GM18868 (cell line): ENCODE results near the gene NYAP1.
"Not testable (repeated sequence)": the region's sequence is repeated elsewhere in the genome, so short reads cannot be mapped to it uniquely, and the experiment has no call there.

Source experiments
- ATAC-seq: cut with Tn5 transposase; IDR thresholded peaks from one replicate; pipeline ENCODE4 v1.9.1; 2021; ENCODE audit warnings: mild to moderate bottlenecking, moderate library complexity; ENCODE audit not compliant: unreplicated experiment

Gene NYAP1

GRCh38 chr7:100481466-100481865, 2.3 kb upstream of the NYAP1 start:
- no peak for ATAC-seq

- ATAC-seq: no peak
Measured at GRCh38 chr7:100482728-100483089, 1.0 kb upstream of the NYAP1 start.

GRCh38 chr7:100483090-100483721, 521 bp upstream of the NYAP1 start:
- ATAC-seq: peak; percentile 61

GRCh38 chr7:100484673-100485045, 932 bp downstream of the NYAP1 start:
- ATAC-seq: no peak

- no peak for ATAC-seq
Measured at GRCh38 chr7:100485471-100485876, 1.7 kb downstream of the NYAP1 start.

GRCh38 chr7:100486111-100486636, 2.4 kb downstream of the NYAP1 start:
- ATAC-seq: no peak

GRCh38 chr7:100486753-100487446, 3.2 kb downstream of the NYAP1 start:
- ATAC-seq: no peak

GRCh38 chr7:100488333-100489095, 4.8 kb downstream of the NYAP1 start:
- no peak for ATAC-seq

- no peak for ATAC-seq
Measured at GRCh38 chr7:100489121-100489520, 5.4 kb downstream of the NYAP1 start.

- ATAC-seq: peak; percentile 50
Measured at GRCh38 chr7:100489824-100490223, 6.1 kb downstream of the NYAP1 start.

- ATAC-seq: no peak
Measured at GRCh38 chr7:100490483-100491191, 6.9 kb downstream of the NYAP1 start.

GRCh38 chr7:100491192-100491578, 7.5 kb downstream of the NYAP1 start:
- no peak for ATAC-seq

- no peak for ATAC-seq
Measured at GRCh38 chr7:100492738-100493475, 9.2 kb downstream of the NYAP1 start.

- ATAC-seq: no peak
Measured at GRCh38 chr7:100493476-100494264, 9.9 kb downstream of the NYAP1 start.

- ATAC-seq: no peak
Measured at GRCh38 chr7:100496509-100496908, 12.8 kb downstream of the NYAP1 start.

- ATAC-seq: not testable (repeated sequence)
Measured at GRCh38 chr7:100500743-100501142, 17.0 kb downstream of the NYAP1 start.

- not testable (repeated sequence) for ATAC-seq
Measured at GRCh38 chr7:100504031-100504430, 20.3 kb downstream of the NYAP1 start.

- no peak for ATAC-seq
Measured at GRCh38 chr7:100504887-100505611, 21.3 kb downstream of the NYAP1 start.

GRCh38 chr7:100506356-100506923, 22.7 kb downstream of the NYAP1 start:
- ATAC-seq: no peak
